K562 (cell line): ENCODE measurements around the gene TMEM30A. TPM values are rescaled to one million over a fixed set of nuclear protein-coding genes. Genes with fewer than 3 reads are reported as not detected.

Experiments
- ATAC-seq: fragments of 200-7000 bp; cut with Tn5 transposase; 3 replicates; pipeline ENCODE4 v1.9.1; 2020; ENCODE audit warnings: moderate library complexity
- BruUV-seq: library from RNA; stranded (reverse); fragments of 400-500 nt; replicated peaks from 2 replicates; lab custom pipeline; 2021; lab: Mats Ljungman, UMichigan
- CTCF ChIA-PET: fragments of 300-600 bp; formaldehyde crosslinking; extraction: SDS; loops from one replicate; lab custom pipeline; 2021; ENCODE audit warnings: low intra/inter-chr PET ratio; lab: Yijun Ruan, JAX
- POLR2A ChIA-PET: fragments of 300-600, 350-650 bp; sonication (Branson Sonifier 250); formaldehyde crosslinking; extraction: SDS; loops from one replicate; lab custom pipeline; 2021; ENCODE audit warnings: antibody characterized with exemption, inconsistent platforms; lab: Yijun Ruan, JAX
- DNase-seq, 4 experiments: peaks; one replicate each; pipeline versions ENCODE4 v3.0.0 to v3.0.0-alpha.2; 2011 to 2018; ENCODE audit warnings: low spot score in 3 of 4, mixed read lengths in 3 of 4; ENCODE audit errors: extremely low read depth in 1 of 4
- FAIRE-seq: peaks from 2 replicates; lab custom pipeline; 2011; peaks lifted over from hg19 to GRCh38; lab: Jason Lieb, UNC
- H2AFZ ChIP-seq: 2 replicates; pipeline ENCODE4 v1.6.0; 2011; ENCODE audit warnings: low read depth, low read length, control low read depth, inconsistent platforms
- H3K27ac ChIP-seq: fragments of 200-600 bp; 3 replicates; pipeline ENCODE4 v1.8.0; 2011; ENCODE audit warnings: low read depth, mild to moderate bottlenecking, control low read depth, inconsistent platforms, low read length, moderate library complexity, mixed read lengths; ENCODE audit errors: extremely low read depth
- H3K27me3 ChIP-seq, 2 experiments: fragments of 300-600 bp in 1 of 2; 2 replicates in 1 of 2; 3 replicates in 1 of 2; pipeline versions ENCODE4 v1.6.0 to v1.8.0; 2011; ENCODE audit warnings: inconsistent platforms in 2 of 2, low read length in 2 of 2, mild to moderate bottlenecking in 1 of 2, mixed read lengths in 1 of 2, moderate library complexity in 1 of 2; ENCODE audit not compliant: control insufficient read depth in 2 of 2, insufficient read depth in 2 of 2
- H3K36me3 ChIP-seq: fragments of 300-600 bp; 3 replicates; pipeline ENCODE4 v1.8.0; 2011; ENCODE audit warnings: mild to moderate bottlenecking, low read length, inconsistent platforms; ENCODE audit not compliant: control insufficient read depth, insufficient read depth
- H3K4me1 ChIP-seq, 2 experiments: fragments of 200-600 bp in 1 of 2; replicated peaks in 1 of 2; 2 replicates in 1 of 2; 3 replicates in 1 of 2; pipeline versions ENCODE4 v1.5.1 to v1.8.0; 2011; ENCODE audit warnings: inconsistent platforms in 2 of 2, low read length in 2 of 2, mild to moderate bottlenecking in 1 of 2, mixed read lengths in 1 of 2, moderate library complexity in 1 of 2; ENCODE audit not compliant: control insufficient read depth in 2 of 2, insufficient read depth in 2 of 2
- H3K4me2 ChIP-seq: 2 replicates; pipeline ENCODE4 v1.6.1; 2011; ENCODE audit warnings: low read length, control low read depth, inconsistent platforms, mixed read lengths; ENCODE audit not compliant: insufficient read depth
- H3K4me3 ChIP-seq: fragments of 200-600 bp; sonication (generic), shearing (Covaris generic); 2 replicates; pipeline ENCODE4 v1.5.1; 2016; ENCODE audit warnings: control low read depth, inconsistent platforms
- H3K79me2 ChIP-seq: fragments of 200-600 bp; 3 replicates; pipeline ENCODE4 v1.8.0; 2011; ENCODE audit warnings: low read length, inconsistent platforms; ENCODE audit not compliant: control insufficient read depth, insufficient read depth
- H3K9ac ChIP-seq, 2 experiments: 2 replicates each; pipeline versions ENCODE4 v1.6.0 to v1.6.1; 2011; ENCODE audit warnings: low read depth in 2 of 2, low read length in 2 of 2, control low read depth in 1 of 2, inconsistent platforms in 1 of 2, mild to moderate bottlenecking in 1 of 2, mixed read lengths in 1 of 2; ENCODE audit not compliant: insufficient read depth in 1 of 2
- H3K9me1 ChIP-seq: one replicate; pipeline ENCODE4 v1.6.0; 2011; ENCODE audit warnings: inconsistent platforms, mild to moderate bottlenecking, low read length, moderate library complexity; ENCODE audit not compliant: control insufficient read depth, insufficient read depth
- H3K9me3 ChIP-seq: replicated peaks from 2 replicates; pipeline ENCODE4 v1.5.1; 2011; ENCODE audit warnings: low read depth, low read length, inconsistent platforms; ENCODE audit not compliant: control insufficient read depth, insufficient read depth
- H4K20me1 ChIP-seq: replicated peaks from 2 replicates; pipeline ENCODE4 v1.6.1; 2011; ENCODE audit warnings: low read length, inconsistent platforms, mixed read lengths; ENCODE audit not compliant: control insufficient read depth, insufficient read depth
- ARNT ChIP-seq, 2 experiments: fragments of 450-650 bp; IDR thresholded peaks; 2 replicates each; pipeline ENCODE4 v1.6.1; 2016; ENCODE audit warnings: mild to moderate bottlenecking in 1 of 2
- ATF2 ChIP-seq: sonication (generic); formaldehyde crosslinking; IDR thresholded peaks from 2 replicates; pipeline ENCODE4 v1.8.1; 2022; ENCODE audit warnings: missing genetic modification reagents
- BCLAF1 ChIP-seq, 2 experiments: fragments of 450-650 bp in 1 of 2; IDR thresholded peaks; 2 replicates each; pipeline ENCODE4 v1.6.1; 2011 to 2017; ENCODE audit warnings: low read depth in 2 of 2, antibody characterized with exemption in 1 of 2, borderline replicate concordance in 1 of 2, low read length in 1 of 2, mild to moderate bottlenecking in 1 of 2, mixed read lengths in 1 of 2; ENCODE audit not compliant: control insufficient read depth in 1 of 2
- BCOR ChIP-seq: fragments of 450-650 bp; IDR thresholded peaks from 2 replicates; pipeline ENCODE4 v1.6.1; 2016
- CC2D1A ChIP-seq: fragments of 450-650 bp; IDR thresholded peaks from 2 replicates; pipeline ENCODE4 v1.6.1; 2017; ENCODE audit warnings: mild to moderate bottlenecking
- CREM ChIP-seq: IDR thresholded peaks from 2 replicates; pipeline ENCODE4 v1.6.1; 2014; ENCODE audit warnings: antibody characterized with exemption, low read depth
- FOXJ3 ChIP-seq: sonication (generic); formaldehyde crosslinking; IDR thresholded peaks from 2 replicates; pipeline ENCODE4 v1.4.0; 2020; ENCODE audit warnings: mild to moderate bottlenecking, missing genetic modification reagents
- FOXM1 ChIP-seq, 2 experiments: fragments of 450-650 bp in 1 of 2; sonication (generic) in 1 of 2; formaldehyde crosslinking in 1 of 2; IDR thresholded peaks; 2 replicates each; pipeline versions ENCODE4 v1.6.1 to v1.9.0; 2017 to 2022; ENCODE audit warnings: low read depth in 2 of 2, mild to moderate bottlenecking in 2 of 2, missing genetic modification reagents in 1 of 2, moderate library complexity in 1 of 2
- ILK ChIP-seq: fragments of 450-650 bp; IDR thresholded peaks from 2 replicates; pipeline ENCODE4 v1.6.1; 2016; ENCODE audit warnings: missing genetic modification characterization, low read depth, mild to moderate bottlenecking, missing compliant biosample characterization, moderate library complexity, borderline replicate concordance
- IRF9 ChIP-seq: fragments of 450-650 bp; IDR thresholded peaks from 2 replicates; pipeline ENCODE4 v1.6.1; 2016; ENCODE audit warnings: missing biosample characterization, missing genetic modification characterization
- TFAM ChIP-seq: fragments of 250-450 bp; sonication (Bioruptor Pico); conservative IDR thresholded peaks from 2 replicates; pipeline ENCODE4 v1.5.0; 2021; ENCODE audit warnings: mild to moderate bottlenecking, moderate library complexity
- ZC3H11A ChIP-seq: IDR thresholded peaks from 2 replicates; pipeline ENCODE4 v1.6.1; 2012; ENCODE audit warnings: low read depth, low read length, improper control_type of control experiment
- ZNF551 ChIP-seq: fragments of 250-450 bp; sonication (Bioruptor Pico); IDR thresholded peaks from 2 replicates; pipeline ENCODE4 v1.5.0; 2021; ENCODE audit warnings: mild to moderate bottlenecking, moderate library complexity
- WGBS: fragments of 100-300 bp; shearing (Covaris generic); methylation state at CpG from one replicate; pipeline ENCODE4 v1.1.6; 2016; ENCODE audit warnings: low coverage, mixed read lengths; ENCODE audit not compliant: insufficient coverage; ENCODE audit errors: missing lambda C conversion rate; 5-methylcytosine and 5-hydroxymethylcytosine counted together
- in situ Hi-C: fragments of 300-500 bp; cut with MboI; formaldehyde crosslinking; loops from 4 replicates; pipeline ENCODE4 v1.15.0; 2018; ENCODE audit warnings: inconsistent platforms, mixed read lengths
- intact Hi-C: fragments of 100-400 bp; cut with micrococcal nuclease; formaldehyde crosslinking; loops from 2 replicates; pipeline ENCODE4 v1.14.2; 2022
- polyA plus RNA-seq, 8 experiments: library from polyadenylated mRNA; depleted of rRNA in 4 of 8; stranded (reverse) in 5 of 8; unstranded in 3 of 8; fragments of >200 nt; fragmentation: Nextera tagmentation in 2 of 8; fragmentation: Illumina TruSeq in 1 of 8; extraction: Ambion mirVana in 2 of 8; extraction: Trizol in 1 of 8; gene quantifications; 2 replicates each; pipeline versions ENCODE4 v1.2.1 to v1.2.3, GENCODE V29; 2011 to 2014; ENCODE audit warnings: inconsistent platforms in 1 of 8, missing spikeins in 1 of 8
- total RNA-seq, 7 experiments: library from RNA; depleted of rRNA in 6 of 7; stranded (reverse); fragments of >200 nt in 6 of 7; fragmentation: Illumina TruSeq in 2 of 7; extraction: Trizol in 2 of 7; gene quantifications; 2 replicates each; pipeline versions ENCODE4 v1.2.1 to v1.2.3, GENCODE V29; 2011 to 2021; ENCODE audit warnings: low replicate concordance in 1 of 7
- TF ChIP-seq, protein P1 (sequence below), 2 experiments: fragments of 450-650 bp; conservative IDR thresholded peaks; 2 replicates each; pipeline ENCODE4 v1.6.1; 2017; ENCODE audit warnings: mild to moderate bottlenecking in 2 of 2, moderate library complexity in 2 of 2

The TMEM30A gene
- total and polyA plus RNA-seq, 9 of the 15 experiments (the other 6 are each of a cell fraction or from before 2014, with no cell fraction given): 6.5 to 31.2 (median 16.3) TPM

- intact Hi-C loops: no loop called here
- H4K20me1 ChIP-seq: no peaks in the 10 kb centered on the region
- POLR2A ChIA-PET: interaction anchor here (0.6 kb wide), 2 partner anchors 194 to 1279 kb away, joined by 3 to 4 read pairs; no protein-coding TSS in a partner anchor
- TF ChIP-seq ZNF551 (no peak), CREM (no peak), TFAM (CRISPR knock-in tag) (no peak), FOXJ3 (CRISPR knock-in tag) (no peak), BCLAF1 (IDR thresholded peaks at IDR 0.05; ENCODE audit: borderline replicate concordance in 1 of 2, control insufficient read depth in 1 of 2, low read depth in 2 of 2, low read length in 1 of 2) (no peak), FOXM1 (IDR thresholded peaks at IDR 0.05; ENCODE audit: low read depth) (no peak), FOXM1 (CRISPR knock-in tag; IDR thresholded peaks at IDR 0.05; ENCODE audit: low read depth) (no peak), ARNT (IDR thresholded peaks at IDR 0.05) (no peak), IRF9 (no peak), CC2D1A (no peak), ILK (tag) (no peak), ATF2 (CRISPR knock-in tag) (no peak), ZC3H11A (no peak), BCOR (no peak)
- TF ChIP-seq, protein P1, sequence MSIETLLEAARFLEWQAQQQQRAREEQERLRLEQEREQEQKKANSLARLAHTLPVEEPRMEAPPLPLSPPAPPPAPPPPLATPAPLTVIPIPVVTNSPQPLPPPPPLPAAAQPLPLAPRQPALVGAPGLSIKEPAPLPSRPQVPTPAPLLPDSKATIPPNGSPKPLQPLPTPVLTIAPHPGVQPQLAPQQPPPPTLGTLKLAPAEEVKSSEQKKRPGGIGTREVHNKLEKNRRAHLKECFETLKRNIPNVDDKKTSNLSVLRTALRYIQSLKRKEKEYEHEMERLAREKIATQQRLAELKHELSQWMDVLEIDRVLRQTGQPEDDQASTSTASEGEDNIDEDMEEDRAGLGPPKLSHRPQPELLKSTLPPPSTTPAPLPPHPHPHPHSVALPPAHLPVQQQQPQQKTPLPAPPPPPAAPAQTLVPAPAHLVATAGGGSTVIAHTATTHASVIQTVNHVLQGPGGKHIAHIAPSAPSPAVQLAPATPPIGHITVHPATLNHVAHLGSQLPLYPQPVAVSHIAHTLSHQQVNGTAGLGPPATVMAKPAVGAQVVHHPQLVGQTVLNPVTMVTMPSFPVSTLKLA (conservative IDR thresholded peaks at IDR 0.05): no peak
- CTCF ChIA-PET: no interaction called here
- DNase-seq (no peak), FAIRE-seq (no peak), ATAC-seq (no peak)
- H3K9me1 ChIP-seq: no peaks in the 10 kb centered on the region
- H2AFZ ChIP-seq: no peak overlapping the region
- no peaks in the 10 kb centered on the region for H3K79me2 ChIP-seq
- H3K4me1 ChIP-seq: no peaks in the 10 kb centered on the region
- H3K9ac ChIP-seq: no peak overlapping the region
- H3K4me3 ChIP-seq: no peak overlapping the region
- no TSS peak for BruUV-seq
- no peaks in the 10 kb centered on the region for H3K9me3 ChIP-seq
- 0% methylated on average over 4 of the region's 4 CpGs for WGBS
- in situ Hi-C loops: no loop called here
- no peak overlapping the region for H3K4me2 ChIP-seq
- no peaks in the 10 kb centered on the region for H3K36me3 ChIP-seq
- H3K27me3 ChIP-seq: no peaks in the 10 kb centered on the region
- H3K27ac ChIP-seq: no peak overlapping the region
Measured at GRCh38 chr6:75221116-75221515, 63.5 kb downstream of the TMEM30A start.
